GM19438 (cell line): Measurements from ENCODE around the gene ZNF320.
A peak's percentile ranks its signal among the peaks of the same experiment; 100 is the strongest.
"Not testable (repeated sequence)": the region's sequence is repeated elsewhere in the genome, so short reads cannot be mapped to it uniquely, and the experiment has no call there.

Experiments used
- ATAC-seq: cut with Tn5 transposase; IDR thresholded peaks from one replicate; pipeline ENCODE4 v1.9.1; 2021; ENCODE audit warnings: low read depth; ENCODE audit not compliant: unreplicated experiment

The ZNF320 gene

GRCh38 chr19:52922841-52923777 lies 25.7 kb upstream of the ZNF320 start, which contains the start of gene ZNF888:
Gene ZNF888, minus strand, starts transcription at chr19:52923428. Its CDS starts 5,555 bp downstream, at chr19:52917873.
- peak; percentile 91 for ATAC-seq

- no peak for ATAC-seq
Observed at GRCh38 chr19:52917531-52917930, 20.1 kb upstream of the ZNF320 start.

DNA sequence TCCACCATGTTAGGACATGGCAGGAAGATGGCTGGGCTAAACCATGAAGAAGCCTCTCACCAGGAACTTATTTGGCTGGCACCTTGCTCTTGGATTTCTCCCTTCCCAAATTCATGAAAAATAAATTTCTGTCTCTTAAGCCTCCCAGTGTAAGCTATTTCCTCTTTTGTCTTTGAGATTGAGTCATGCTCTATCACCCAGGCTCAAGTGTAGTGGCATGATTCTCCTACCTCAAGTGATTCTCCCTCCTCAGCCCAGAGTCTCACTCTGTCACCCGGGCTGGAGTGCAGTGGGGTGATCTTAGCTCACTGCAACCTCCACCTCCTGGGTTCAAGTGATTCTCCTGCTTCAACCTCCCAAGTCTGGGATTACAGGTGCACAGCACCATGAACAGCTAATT lies 13.2 kb upstream of the ZNF320 start:
- no peak for ATAC-seq

DNA sequence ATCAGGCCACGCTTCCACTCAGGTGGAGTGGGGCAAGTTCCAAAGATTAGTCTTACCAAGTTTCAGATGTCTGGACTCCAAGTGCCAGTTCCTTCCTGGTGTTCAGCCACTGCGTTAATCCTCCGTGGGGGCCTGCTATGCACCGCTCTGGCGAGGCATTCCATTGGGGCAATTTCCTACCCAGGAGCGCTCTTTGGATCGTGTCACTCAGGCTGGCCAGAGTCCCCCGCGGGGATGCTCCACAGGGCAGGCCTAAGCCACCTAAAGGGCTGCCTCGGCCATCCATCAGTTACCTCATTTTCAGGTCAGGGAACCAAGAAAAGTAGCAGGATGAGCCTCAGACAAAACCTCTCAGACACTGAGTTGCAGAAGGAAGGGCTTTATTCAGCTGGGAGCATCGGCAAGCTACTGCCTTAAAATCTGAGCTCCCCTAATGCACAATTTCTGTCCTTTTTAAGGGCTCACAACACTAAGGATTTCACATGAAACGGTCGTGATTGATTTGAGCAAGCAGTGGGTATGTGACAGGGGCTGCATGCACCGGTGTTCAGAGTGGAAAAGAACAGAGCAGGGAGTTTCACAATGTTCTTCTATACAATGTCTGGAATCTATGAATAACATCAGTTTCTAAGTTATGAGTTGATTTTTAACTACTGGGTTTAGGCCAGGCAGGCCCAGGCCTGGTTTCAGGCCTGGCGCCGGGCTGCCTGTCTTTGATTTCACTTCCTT lies 6.8 kb upstream of the ZNF320 start:
- not testable (repeated sequence) for ATAC-seq

DNA sequence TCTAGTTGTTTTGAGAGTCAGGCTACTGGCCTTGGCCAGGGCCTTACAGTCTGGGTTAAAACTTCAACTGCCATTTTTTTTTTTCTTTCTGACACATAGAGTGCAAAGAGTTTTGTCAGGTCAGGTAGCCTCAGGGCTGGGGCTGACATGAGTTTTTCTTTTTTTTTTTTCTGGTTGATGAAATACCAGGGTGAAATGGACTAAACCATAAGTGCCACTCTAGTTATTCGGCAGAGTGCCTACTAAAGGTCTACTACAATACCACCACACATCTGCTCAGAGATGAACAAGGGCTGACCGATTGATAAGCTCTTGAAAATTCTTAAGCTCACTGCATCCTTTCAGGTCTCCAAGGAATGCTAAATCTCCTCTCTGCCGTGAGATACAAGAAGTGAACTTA lies 4.4 kb upstream of the ZNF320 start:
- no peak for ATAC-seq

- ATAC-seq, result not testable (repeated sequence)
Observed at GRCh38 chr19:52898596-52898995, 1.2 kb upstream of the ZNF320 start.

- no peak for ATAC-seq
Observed at GRCh38 chr19:52898101-52898500, 666 bp upstream of the ZNF320 start.

DNA sequence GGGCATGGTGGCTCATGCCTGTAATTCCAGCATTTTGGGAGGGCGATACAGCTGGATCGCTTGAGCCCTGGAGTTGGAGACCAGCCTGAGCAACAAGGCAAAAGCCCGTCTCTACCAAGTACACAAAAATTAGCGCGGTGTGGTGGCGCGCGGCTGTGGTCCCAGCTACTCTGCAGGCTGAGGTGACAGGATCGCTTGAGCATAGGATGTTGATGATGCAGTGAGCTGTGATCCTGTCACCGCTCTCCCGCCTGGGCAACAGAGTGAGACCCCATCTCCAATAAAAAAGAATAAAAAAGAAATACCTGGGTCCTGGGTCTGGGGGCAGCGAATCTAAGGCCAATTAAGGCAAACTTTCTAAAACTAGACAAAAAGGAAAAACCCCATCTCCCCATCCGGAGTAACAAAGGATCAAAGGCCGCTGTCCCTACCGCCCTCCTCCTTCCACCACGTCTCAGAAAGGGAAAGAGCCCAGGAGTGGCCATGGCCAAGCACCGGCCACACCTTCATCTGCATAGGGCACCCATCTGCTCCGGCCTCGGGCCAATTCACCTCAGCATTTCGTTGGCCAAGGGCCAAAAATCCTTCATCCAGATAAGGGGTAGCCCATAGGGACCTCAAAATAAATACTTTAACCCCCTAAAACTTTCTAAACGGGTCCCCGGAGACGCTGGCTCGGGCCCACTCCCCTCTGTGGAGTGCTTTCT lies 851 bp downstream of the ZNF320 start:
- ATAC-seq, result no peak

DNA sequence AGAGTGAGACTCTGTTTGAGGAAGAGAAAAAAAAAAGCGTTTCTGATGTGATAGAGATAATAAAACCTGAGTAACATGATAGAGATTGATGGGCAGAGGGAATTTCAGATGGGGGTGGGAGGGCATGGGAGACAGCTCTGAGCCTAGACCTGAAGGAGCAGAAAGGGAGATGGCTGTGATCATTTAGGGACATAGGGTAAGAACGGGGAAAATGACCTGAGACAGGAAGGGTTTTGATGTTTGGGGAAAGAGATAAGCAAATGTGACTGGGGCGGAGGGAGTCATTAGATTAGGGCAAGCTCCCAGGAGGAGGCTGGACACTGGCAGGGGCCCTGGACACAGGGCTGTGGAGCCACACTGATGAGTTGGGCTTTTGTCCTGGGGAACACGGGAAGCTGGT lies 6.1 kb downstream of the ZNF320 start:
- no peak for ATAC-seq

DNA sequence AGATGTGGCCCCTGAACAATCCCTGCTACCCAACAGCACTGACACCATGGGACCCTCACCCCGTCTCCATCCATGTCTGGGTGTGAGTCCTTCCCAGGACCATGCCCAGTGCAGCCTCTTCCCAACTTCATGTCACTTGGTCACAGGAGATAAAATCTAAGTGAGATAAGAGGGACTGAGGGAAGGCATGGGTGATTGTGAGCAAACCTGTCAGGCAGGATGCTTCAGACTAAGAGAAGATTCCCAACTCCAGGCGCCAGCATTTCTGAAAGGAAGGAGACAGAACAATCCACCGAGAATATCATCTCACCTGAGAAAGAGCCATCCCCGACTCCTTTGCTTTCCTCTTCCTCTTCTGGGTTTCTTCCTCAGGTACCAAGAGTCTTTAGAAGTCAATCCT lies 7.5 kb downstream of the ZNF320 start:
- no peak for ATAC-seq

DNA sequence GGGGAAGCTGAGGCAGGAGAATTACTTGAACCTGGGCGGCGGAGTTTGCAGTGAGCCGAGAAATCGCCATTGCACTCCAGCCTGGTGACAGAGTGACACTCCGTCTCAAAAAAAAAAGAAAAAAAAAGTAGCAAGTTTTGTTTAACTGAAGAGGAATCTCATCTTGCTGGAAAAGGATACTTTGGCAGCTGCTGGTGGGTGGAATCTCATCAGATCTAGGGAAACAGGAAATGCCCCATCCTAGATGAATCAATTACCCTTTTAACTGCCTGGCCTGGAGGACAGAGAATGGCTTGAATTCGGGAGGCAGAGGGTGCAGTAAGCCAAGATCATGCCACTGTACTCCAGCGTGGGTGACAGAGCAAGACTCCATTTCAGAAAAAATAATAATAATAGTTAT lies 8.4 kb downstream of the ZNF320 start:
- ATAC-seq, result no peak

DNA sequence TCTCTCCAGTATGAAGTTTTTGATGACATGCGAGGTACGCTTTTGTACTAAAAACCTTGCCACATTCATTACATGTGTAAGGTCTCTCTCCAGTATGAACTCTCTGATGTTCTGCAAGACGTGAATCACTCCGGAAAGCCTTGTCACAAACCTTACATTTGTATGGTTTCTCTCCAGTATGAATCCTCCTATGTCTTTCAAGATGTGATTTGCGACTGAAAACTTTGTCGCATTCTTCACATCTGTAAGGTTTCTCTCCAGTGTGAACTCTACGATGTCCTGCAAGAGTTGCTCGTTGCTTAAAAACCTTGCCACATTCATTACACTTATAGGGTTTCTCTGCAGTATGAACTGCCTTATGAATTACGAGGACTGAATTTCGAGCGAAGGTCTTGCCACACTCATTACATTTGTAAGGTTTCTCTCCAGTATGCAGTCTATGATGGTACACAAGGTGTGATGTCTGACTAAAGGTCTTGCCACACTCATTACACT lies 16.5 kb downstream of the ZNF320 start:
- no peak for ATAC-seq

GRCh38 chr19:52872996-52873395 lies 24.4 kb downstream of the ZNF320 start:
- ATAC-seq, result not testable (repeated sequence)

DNA sequence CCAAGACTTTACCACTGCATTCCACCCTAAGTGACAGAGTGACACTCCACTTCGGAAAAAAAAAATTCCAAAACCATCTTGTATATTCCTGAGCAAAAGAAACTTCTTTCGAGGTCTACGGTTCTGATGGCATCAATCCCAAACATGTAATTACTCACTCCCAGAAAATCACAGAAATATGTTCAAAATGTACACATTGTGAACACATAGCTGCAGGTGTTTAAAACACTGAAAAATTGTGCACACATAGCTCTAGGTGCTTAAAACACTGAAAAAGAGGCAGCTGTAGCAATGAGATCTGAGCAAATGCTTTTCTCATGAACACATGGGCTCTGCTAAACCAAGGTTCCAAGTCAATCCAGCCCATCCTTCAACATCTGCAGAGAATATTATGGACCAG lies 26.0 kb downstream of the ZNF320 start:
- ATAC-seq, result no peak

DNA sequence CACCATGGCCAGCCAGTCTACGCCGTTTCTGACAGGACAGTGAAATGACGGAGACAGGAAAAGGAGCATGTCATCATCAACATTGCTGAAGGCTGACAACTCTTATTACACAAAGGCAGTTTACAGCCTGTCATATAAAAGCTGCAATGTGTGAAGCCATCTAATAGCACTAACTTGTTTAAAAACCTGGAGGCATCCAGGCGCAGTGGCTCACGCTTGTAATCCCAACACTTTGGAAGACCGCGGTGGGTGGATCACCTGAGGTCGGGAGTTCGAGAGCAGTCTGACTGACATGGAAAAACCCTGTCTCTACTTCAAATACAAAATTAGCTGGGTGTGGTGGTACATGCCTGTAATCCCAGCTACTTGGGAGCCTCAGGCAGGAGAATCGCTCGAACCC lies 29.4 kb downstream of the ZNF320 start:
- ATAC-seq, result not testable (repeated sequence)

DNA sequence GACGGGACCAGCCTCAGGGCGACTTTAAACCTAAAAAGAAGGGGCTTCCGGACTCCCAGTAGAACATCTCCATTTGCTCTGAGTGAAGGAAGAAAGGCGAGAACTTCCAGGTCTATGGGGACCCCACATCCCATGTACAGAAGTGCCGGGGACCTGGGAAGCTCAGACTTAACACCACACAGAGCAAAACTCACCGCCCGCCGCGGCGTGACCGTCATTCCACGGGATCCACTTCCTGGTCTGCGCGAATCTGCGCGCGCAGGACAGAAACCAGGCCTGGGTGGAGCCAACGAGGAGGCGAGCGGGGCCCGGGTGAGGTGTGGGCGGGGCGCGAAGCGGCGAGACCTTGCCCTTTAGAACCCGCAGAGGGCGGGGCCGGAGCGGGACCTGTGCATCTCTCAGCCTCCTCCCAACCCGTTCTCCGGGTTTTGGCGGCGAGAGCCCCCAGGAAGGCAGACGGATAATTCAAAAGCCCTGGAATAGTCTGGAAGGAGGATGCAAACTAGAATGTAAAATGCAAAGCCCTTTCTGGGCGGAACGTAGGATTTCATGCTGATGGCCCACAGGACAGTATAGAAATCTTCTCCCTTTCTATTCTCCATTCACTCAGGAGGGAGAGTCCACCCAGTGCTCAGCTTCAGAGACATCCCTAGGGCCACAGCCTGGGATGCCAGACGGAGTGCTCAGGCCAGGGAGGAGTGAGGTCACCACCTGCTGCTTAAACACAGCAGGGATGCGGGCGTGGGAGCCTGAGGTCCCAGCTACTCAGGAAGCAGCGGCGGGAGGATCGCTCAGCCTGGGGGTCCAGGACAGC lies 39.9 kb downstream of the ZNF320 start, which contains the start of gene ZNF468:
Gene ZNF468, minus strand, starts transcription at position 242 of the 814 bp plus-strand sequence. CDS start 3,347 bp downstream, outside the sequence.
- ATAC-seq, result peak; percentile 98

DNA sequence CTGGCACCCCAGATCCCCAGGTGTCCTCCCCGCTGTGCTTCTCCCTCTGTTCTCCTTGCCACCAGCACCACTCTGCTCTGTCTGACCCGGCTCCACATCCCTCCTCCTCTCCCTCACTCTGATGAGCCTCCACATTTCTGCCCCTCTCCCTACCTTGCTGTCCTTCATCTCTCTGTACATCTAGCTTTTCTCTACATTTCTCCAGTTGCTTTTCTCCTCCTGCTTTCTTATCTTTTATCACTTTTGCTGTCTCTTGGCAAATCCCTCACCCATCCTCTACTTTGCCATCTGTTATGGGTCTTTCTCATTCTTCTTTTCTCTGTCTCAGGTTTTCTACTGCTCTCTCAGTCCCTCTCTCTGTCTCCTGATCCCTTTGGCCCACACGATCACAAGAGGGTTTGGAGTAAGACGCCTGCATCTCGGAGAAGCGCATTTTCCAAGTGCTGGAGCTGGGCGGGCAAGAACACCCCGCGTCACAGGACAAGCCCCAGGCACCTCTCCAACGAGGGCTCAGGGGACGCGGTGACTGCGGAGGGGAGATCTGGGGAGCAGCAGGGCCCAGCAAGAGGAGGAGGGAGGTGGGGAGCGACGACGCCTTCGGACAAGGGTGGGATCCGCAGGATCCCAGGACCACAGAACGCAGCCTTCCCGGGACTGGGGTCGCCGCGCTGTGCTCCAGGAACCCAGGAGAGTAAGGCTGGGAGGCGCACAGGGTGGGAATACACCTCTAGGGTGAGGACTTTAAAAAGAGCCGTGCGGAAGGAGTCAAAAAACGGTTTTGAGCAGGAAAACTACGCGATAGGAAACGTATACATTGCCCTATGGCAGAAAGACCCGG lies 40.7 kb downstream of the ZNF320 start:
- ATAC-seq, result not testable (repeated sequence)
